HG02973 (cell line): ENCODE results near the gene SPR.
A peak's percentile ranks its signal among the peaks of the same experiment; 100 is the strongest.

Experiments used
- ATAC-seq: cut with Tn5 transposase; IDR thresholded peaks from one replicate; pipeline ENCODE4 v1.9.1; 2021; ENCODE audit warnings: moderate library complexity; ENCODE audit not compliant: unreplicated experiment

The SPR gene

GRCh38 chr2:72887032-72887739 is at the start of gene SPR:
Gene SPR, plus strand, starts transcription at chr2:72887408. Its CDS starts 25 bp downstream, at chr2:72887433.
- ATAC-seq: peak; percentile 83

GRCh38 chr2:72840066-72840465 is 47.1 kb upstream of the SPR start:
- ATAC-seq: no peak

GRCh38 chr2:72841462-72842125 is 45.6 kb upstream of the SPR start:
- no peak for ATAC-seq

GRCh38 chr2:72843301-72843700 is 43.9 kb upstream of the SPR start:
- no peak for ATAC-seq

GRCh38 chr2:72846171-72847095 is 40.8 kb upstream of the SPR start:
- ATAC-seq: peak; percentile 80

GRCh38 chr2:72847534-72848315 is 39.5 kb upstream of the SPR start:
- ATAC-seq: no peak

GRCh38 chr2:72848436-72849137 is 38.6 kb upstream of the SPR start:
- no peak for ATAC-seq

GRCh38 chr2:72849138-72849462 is 38.1 kb upstream of the SPR start:
- no peak for ATAC-seq

- ATAC-seq: no peak
These were observed 35.9 kb upstream of the SPR start for GRCh38 chr2:72851333-72851732.

- ATAC-seq: peak; percentile 46
These were observed 27.4 kb upstream of the SPR start for GRCh38 chr2:72859831-72860262.

GRCh38 chr2:72862239-72862988 is 24.8 kb upstream of the SPR start:
- peak; percentile 85 for ATAC-seq

- ATAC-seq: no peak
These were observed 24.2 kb upstream of the SPR start for GRCh38 chr2:72863046-72863445.

- peak; percentile 70 for ATAC-seq
These were observed 22.7 kb upstream of the SPR start for GRCh38 chr2:72864500-72864899.

- no peak for ATAC-seq
These were observed 16.1 kb upstream of the SPR start for GRCh38 chr2:72871060-72871459.

GRCh38 chr2:72871880-72872279 is 15.3 kb upstream of the SPR start:
- ATAC-seq: no peak

- ATAC-seq: no peak
These were observed 3.7 kb upstream of the SPR start for GRCh38 chr2:72883356-72883962.

GRCh38 chr2:72886505-72887031 is 640 bp upstream of the SPR start:
- no peak for ATAC-seq

GRCh38 chr2:72887740-72888437 is 681 bp downstream of the SPR start:
- no peak for ATAC-seq
